Gastrocnemius medialis (tissue), 4 donors: ENCODE results near the gene NT5C3B.

Source experiments
- CTCF ChIP-seq, 5 experiments: fragments of 450-650 bp in 3 of 5; fragments of 200-600 bp in 2 of 5; sonication (generic) in 2 of 5; IDR thresholded peaks in 4 of 5; conservative IDR thresholded peaks in 1 of 5; 1 replicate in 4 of 5; 2 replicates in 1 of 5; pipeline ENCODE4 v1.5.1; 2016 to 2019; ENCODE audit warnings: antibody characterized with exemption in 5 of 5, mild to moderate bottlenecking in 3 of 5, moderate library complexity in 3 of 5
- POLR2A ChIP-seq, 2 donors: fragments of 450-650 bp; IDR thresholded peaks; one replicate each; pipeline ENCODE4 v1.6.1; 2017; ENCODE audit warnings: antibody characterized with exemption in 2 of 2, mild to moderate bottlenecking in 2 of 2, moderate library complexity in 2 of 2

GRCh38 chr17:41796121-41796895 is 39.7 kb downstream of the NT5C3B start:
- TF ChIP-seq CTCF (IDR thresholded peaks at IDR 0.05 in 4 of 5, conservative IDR thresholded peaks at IDR 0.05 in 1 of 5) (no peak), POLR2A (IDR thresholded peaks at IDR 0.05) (no peak)
